GM10847 (cell line): ENCODE data around the gene DNHD1.

Source experiments
- POLR2A ChIP-seq: IDR thresholded peaks from 2 replicates; pipeline ENCODE4 v1.6.1; 2011; ENCODE audit not compliant: insufficient read length; ENCODE audit errors: extremely low read depth

DNHD1 gene

GRCh38 chr11:6497069-6497839, at the start of gene DNHD1:
DNHD1 (plus strand) TSS chr11:6497280; CDS start chr11:6498216, 936 bp downstream.
- no peak for TF ChIP-seq POLR2A

- no peak for TF ChIP-seq POLR2A
Measured at GRCh38 chr11:6448574-6448973, 48.5 kb upstream of the DNHD1 start.

DNA sequence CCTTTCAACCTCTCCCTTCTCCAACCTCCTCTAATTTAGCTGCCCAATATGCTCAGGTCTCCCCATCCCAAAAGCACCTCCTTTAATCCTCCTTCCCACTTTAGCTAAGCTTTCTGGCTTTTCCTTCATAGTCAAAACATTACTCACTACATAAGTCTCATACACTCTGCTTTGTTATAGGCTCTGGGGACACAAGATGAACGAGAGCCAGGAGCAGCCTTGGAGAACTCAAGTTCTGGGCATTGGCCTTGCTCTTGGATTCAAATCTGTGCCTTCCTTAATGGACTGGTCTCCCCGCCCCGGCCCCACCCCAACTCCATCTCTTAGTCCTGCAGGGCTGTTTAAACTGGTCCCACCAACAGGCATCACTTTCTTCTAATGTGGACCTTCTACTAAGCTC, 44.9 kb upstream of the DNHD1 start:
- no peak for TF ChIP-seq POLR2A

GRCh38 chr11:6453152-6453551, 43.9 kb upstream of the DNHD1 start:
- no peak for TF ChIP-seq POLR2A

DNA sequence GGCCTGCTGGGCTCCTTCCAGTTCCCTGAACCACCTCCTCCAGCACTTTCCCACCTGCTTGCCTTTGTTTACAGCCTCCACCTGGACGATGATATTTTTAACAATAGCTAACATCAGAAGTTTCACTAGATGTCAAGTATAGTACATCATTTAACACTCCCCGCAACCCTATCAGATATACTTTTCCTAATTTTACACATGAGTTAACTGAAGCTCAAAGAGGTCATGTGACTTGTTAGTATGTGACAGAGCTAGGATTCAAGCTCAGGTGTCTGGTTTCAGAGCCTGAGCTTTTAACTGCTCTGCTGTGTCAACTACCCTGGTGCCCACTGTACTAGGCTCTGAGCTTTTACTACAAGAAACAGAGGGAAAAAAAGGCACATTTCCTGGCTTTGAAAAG, 42.0 kb upstream of the DNHD1 start:
- TF ChIP-seq POLR2A: no peak

DNA sequence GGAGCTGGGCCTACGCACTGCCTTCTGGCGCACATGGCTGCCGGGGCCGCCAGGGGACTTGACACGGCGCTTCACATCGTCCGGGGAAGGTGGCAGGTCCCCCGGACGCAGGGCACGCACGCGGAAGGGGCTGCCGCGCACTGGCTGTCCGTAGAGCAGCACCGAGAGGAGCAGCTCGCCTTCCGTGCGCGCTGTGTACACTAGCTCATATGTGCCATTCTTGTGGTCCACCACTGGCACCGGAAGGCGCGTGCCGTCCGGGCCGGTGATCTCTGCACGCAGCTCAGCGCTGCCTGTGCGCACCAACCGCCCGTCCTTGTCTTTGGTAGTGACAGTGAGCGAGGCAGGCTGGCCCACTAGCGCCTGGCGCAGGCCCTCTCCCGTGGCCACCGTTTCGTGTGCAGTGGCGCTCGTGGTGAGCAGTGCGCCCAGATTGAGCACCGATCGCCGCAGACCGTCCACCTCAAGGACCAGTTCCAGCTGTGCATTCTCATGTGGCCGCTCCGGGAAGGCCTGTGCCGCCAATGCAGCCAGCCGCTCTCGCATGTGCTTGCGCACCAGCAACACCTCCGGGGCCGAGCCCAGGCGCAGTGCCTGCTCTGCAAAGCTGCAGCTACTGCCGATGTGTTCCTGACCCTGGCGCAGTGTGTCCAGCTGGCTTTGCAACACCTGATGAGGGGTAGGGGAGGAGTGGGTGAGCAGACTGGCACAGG, 40.6 kb upstream of the DNHD1 start:
- no peak for TF ChIP-seq POLR2A

DNA sequence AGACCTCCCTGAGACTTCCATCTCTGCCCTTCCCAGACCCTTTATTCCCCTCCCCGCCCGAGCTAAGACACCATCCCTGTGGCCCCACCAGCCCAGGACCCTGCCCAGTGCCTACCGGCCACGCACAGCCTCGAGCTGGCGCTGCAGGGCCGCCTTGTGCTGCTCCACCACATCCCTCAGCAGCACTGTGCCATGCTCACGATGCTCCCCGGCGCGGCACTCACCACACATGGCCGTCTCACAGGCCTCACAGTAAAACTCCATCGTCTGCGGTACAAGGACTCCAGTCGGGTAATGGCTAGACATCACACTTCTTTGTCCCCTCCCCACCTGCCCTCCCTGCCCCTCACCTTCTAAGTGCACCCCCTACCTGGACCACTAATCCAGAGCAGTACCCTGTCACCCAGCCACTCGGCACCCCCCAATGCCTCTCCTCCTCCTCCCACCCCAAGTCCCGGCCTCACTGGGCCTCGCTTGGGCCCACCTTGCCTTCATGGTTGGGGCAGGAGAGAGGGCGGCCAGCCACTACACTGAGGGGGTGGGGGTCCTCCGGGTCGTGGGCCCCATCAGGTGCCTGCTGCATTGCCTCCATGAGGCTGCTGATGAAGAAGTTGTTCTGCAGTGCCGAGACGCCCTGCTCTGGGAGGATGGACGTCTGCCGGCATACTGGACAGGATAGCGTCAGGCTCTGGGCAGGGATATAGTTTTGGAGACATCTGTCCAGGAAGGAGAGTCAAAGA, 39.3 kb upstream of the DNHD1 start:
- TF ChIP-seq POLR2A: no peak

- TF ChIP-seq POLR2A: no peak
Measured at GRCh38 chr11:6458352-6459098, 38.6 kb upstream of the DNHD1 start.

- TF ChIP-seq POLR2A: no peak
Measured at GRCh38 chr11:6459099-6459450, 38.0 kb upstream of the DNHD1 start.

GRCh38 chr11:6468712-6469495, 28.2 kb upstream of the DNHD1 start:
- TF ChIP-seq POLR2A: no peak

- no peak for TF ChIP-seq POLR2A
Measured at GRCh38 chr11:6469599-6469998, 27.5 kb upstream of the DNHD1 start.

DNA sequence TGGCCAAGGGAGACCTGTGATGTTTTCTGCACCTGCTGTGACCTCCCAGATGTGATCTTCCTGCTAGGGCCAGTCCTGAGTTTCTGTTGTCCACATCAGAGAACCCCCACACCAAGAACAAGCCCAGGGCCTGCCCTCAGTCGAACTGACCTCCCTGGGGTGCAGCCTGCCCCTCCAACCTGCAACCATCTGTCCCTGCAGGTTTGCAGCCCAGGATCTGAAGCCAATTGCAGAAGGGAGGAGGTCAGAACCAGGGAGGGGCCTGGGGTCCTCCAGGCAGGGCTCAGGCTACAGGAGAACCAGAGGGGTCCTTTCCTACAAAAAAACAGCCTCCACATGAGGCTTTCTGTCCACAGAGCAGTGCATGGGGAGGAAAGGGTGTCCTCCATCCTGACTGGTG, 24.1 kb upstream of the DNHD1 start:
- TF ChIP-seq POLR2A: no peak

DNA sequence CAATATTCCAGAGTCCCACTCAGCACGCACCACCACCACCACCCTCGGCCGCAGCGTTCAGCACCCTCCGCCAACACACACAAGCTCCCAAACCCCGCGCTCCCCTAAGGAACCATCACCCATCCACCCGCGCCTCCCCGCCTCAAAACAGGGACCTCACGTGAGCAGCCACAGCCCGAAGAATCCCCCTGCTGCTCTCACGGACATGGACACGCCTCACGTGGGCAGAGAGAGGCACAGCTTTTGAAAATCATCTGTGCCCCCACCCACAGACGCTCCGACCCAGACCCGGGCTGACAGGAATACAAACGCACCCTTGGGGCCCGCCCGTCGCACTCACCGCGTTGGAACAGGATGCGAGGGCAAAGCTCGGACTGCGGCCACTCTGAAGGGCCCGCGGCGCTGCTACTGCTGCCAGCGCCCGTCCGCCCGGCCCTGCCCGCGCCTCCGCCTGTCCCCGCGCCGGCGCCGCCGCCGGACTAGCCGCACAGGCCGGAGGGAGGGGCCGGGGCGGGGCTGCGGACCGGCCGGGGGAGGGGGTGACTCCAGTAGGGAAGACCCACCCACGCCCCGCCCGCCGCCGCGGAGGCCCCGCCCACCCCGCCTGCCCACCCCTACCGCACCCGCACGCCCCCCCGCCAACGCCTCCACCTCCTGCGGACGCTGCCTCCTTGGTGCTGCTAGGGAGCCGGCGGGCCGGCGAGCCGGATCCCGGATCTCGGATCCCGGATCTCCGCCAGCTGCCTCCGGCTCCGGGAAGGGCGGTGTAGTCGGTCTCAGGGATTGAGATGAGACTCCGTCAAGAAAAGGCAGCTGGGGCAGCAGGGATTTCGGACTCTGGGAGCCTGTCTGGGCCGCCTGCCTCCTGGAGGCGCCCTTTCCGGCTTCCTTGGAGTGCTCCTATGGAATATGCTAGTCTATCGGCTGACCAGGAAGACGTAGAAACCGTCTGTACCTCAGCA, 23.3 kb upstream of the DNHD1 start, which contains the start of gene TRIM3:
Gene TRIM3, minus strand, starts transcription at position 491 of the 962 bp plus-strand sequence. CDS start 8,246 bp downstream, outside the sequence.
- no peak for TF ChIP-seq POLR2A
